HepG2 (cell line): ENCODE measurements around the gene DDAH2. TPM values are rescaled to one million over a fixed set of nuclear protein-coding genes. Genes with fewer than 3 reads are reported as not detected.
A peak's percentile ranks its signal among the peaks of the same experiment; 100 is the strongest.

Experiments
- ARNTL ChIP-seq: sonication (generic); formaldehyde crosslinking; IDR thresholded peaks from 2 replicates; pipeline ENCODE4 v1.4.0; 2020; ENCODE audit warnings: mild to moderate bottlenecking, missing genetic modification reagents
- ATF7-NPFF ChIP-seq: sonication (generic); formaldehyde crosslinking; IDR thresholded peaks from 2 replicates; pipeline ENCODE4 v1.8.1; 2023; ENCODE audit warnings: mild to moderate bottlenecking, low read depth, missing genetic modification reagents, moderate library complexity
- BATF2 ChIP-seq: sonication (generic); formaldehyde crosslinking; IDR thresholded peaks from 2 replicates; pipeline ENCODE4 v1.8.0; 2022; ENCODE audit warnings: mild to moderate bottlenecking, missing genetic modification reagents, moderate library complexity
- ERF ChIP-seq: IDR thresholded peaks from 2 replicates; pipeline ENCODE4 v1.6.1; 2018; ENCODE audit warnings: missing biosample characterization, missing genetic modification reagents
- FOXM1 ChIP-seq: sonication (generic); formaldehyde crosslinking; IDR thresholded peaks from 2 replicates; pipeline ENCODE4 v1.5.0; 2020; ENCODE audit warnings: missing genetic modification reagents
- HIVEP1 ChIP-seq: sonication (generic); formaldehyde crosslinking; IDR thresholded peaks from 2 replicates; pipeline ENCODE4 v1.4.0; 2020; ENCODE audit warnings: mild to moderate bottlenecking, missing genetic modification reagents
- HOXA3 ChIP-seq: sonication (generic); formaldehyde crosslinking; IDR thresholded peaks from 2 replicates; pipeline ENCODE4 v1.5.0; 2020; ENCODE audit warnings: missing genetic modification reagents
- KDM2A ChIP-seq: sonication (generic); formaldehyde crosslinking; IDR thresholded peaks from 2 replicates; pipeline ENCODE4 v1.4.0; 2020; ENCODE audit warnings: low read depth, missing genetic modification reagents, borderline replicate concordance
- KDM6A ChIP-seq: IDR thresholded peaks from 2 replicates; pipeline ENCODE4 v1.6.1; 2016; ENCODE audit warnings: low read depth
- NONO ChIP-seq, 2 experiments: fragments of 450-650 bp in 1 of 2; sonication (generic) in 1 of 2; formaldehyde crosslinking in 1 of 2; IDR thresholded peaks in 1 of 2; conservative IDR thresholded peaks in 1 of 2; 2 replicates each; pipeline versions ENCODE4 v1.6.1 to v1.8.0; 2017 to 2022; ENCODE audit warnings: mild to moderate bottlenecking in 1 of 2, missing genetic modification reagents in 1 of 2, moderate library complexity in 1 of 2
- POLR2A ChIP-seq, 2 experiments: IDR thresholded peaks; 2 replicates each; pipeline ENCODE4 v1.6.1; 2011; ENCODE audit warnings: low read depth in 2 of 2, low read length in 2 of 2, mild to moderate bottlenecking in 1 of 2, moderate library complexity in 1 of 2; ENCODE audit not compliant: insufficient read depth in 1 of 2
- RAD51 ChIP-seq: fragments of 450-650 bp; IDR thresholded peaks from 2 replicates; pipeline ENCODE4 v1.6.1; 2016; ENCODE audit warnings: borderline replicate concordance
- REL ChIP-seq: sonication (generic); formaldehyde crosslinking; conservative IDR thresholded peaks from 2 replicates; pipeline ENCODE4 v1.8.0; 2022; ENCODE audit warnings: mild to moderate bottlenecking, missing genetic modification reagents, moderate library complexity
- SOX5 ChIP-seq: IDR thresholded peaks from 2 replicates; pipeline ENCODE4 v1.6.1; 2016; ENCODE audit warnings: borderline replicate concordance
- SSRP1 ChIP-seq: IDR thresholded peaks from 2 replicates; pipeline ENCODE4 v1.6.1; 2016; ENCODE audit warnings: control low read depth
- STAG1 ChIP-seq: sonication (generic); formaldehyde crosslinking; IDR thresholded peaks from 2 replicates; pipeline ENCODE4 v1.4.0; 2020; ENCODE audit warnings: missing genetic modification reagents
- THAP7 ChIP-seq: sonication (generic); formaldehyde crosslinking; IDR thresholded peaks from 2 replicates; pipeline ENCODE4 v1.8.1; 2023; ENCODE audit warnings: mild to moderate bottlenecking, missing genetic modification reagents
- XRCC5 ChIP-seq: fragments of 200-400 bp; formaldehyde crosslinking; optimal IDR thresholded peaks from 2 replicates; pipeline ENCODE3; 2017; ENCODE audit warnings: mild to moderate bottlenecking, low read length
- YY1 ChIP-seq: IDR thresholded peaks from 2 replicates; pipeline ENCODE4 v1.6.1; 2011; ENCODE audit warnings: low read length, low read depth, moderate library complexity, mild to moderate bottlenecking; ENCODE audit not compliant: insufficient read depth, insufficient replicate concordance
- ZC3H4 ChIP-seq: sonication (generic); formaldehyde crosslinking; IDR thresholded peaks from 2 replicates; pipeline ENCODE4 v1.4.0; 2020; ENCODE audit warnings: missing genetic modification reagents, borderline replicate concordance
- ZNF207 ChIP-seq: fragments of 450-650 bp; IDR thresholded peaks from 2 replicates; pipeline ENCODE4 v1.6.1; 2016; ENCODE audit warnings: antibody characterized with exemption, borderline replicate concordance
- ZNF570 ChIP-seq: sonication (generic); formaldehyde crosslinking; IDR thresholded peaks from 2 replicates; pipeline ENCODE4 v1.4.0; 2020; ENCODE audit warnings: mild to moderate bottlenecking, missing genetic modification reagents, borderline replicate concordance
- ZNF598 ChIP-seq: sonication (generic); formaldehyde crosslinking; IDR thresholded peaks from 2 replicates; pipeline ENCODE4 v1.5.1; 2020; ENCODE audit warnings: mild to moderate bottlenecking, missing genetic modification reagents, borderline replicate concordance
- ZNF615 ChIP-seq: sonication (generic); formaldehyde crosslinking; IDR thresholded peaks from 2 replicates; pipeline ENCODE4 v1.5.0; 2020; ENCODE audit warnings: mild to moderate bottlenecking, missing genetic modification reagents, borderline replicate concordance
- ZNF674 ChIP-seq: sonication (generic); formaldehyde crosslinking; IDR thresholded peaks from 2 replicates; pipeline ENCODE4 v1.5.0; 2020; ENCODE audit warnings: low read depth, mild to moderate bottlenecking, missing genetic modification reagents
- ZNF772 ChIP-seq: sonication (generic); formaldehyde crosslinking; IDR thresholded peaks from 2 replicates; pipeline ENCODE4 v1.5.0; 2020; ENCODE audit warnings: mild to moderate bottlenecking, missing genetic modification reagents
- ZNF790 ChIP-seq: sonication (generic); formaldehyde crosslinking; IDR thresholded peaks from 2 replicates; pipeline ENCODE4 v1.8.0; 2022; ENCODE audit warnings: missing genetic modification reagents, mild to moderate bottlenecking, borderline replicate concordance
- ZNF800 ChIP-seq: sonication (generic); formaldehyde crosslinking; IDR thresholded peaks from 2 replicates; pipeline ENCODE4 v1.4.0; 2020; ENCODE audit warnings: missing genetic modification reagents
- polyA plus RNA-seq, 8 experiments: library from polyadenylated mRNA; depleted of rRNA in 3 of 8; stranded (reverse) in 7 of 8; unstranded in 1 of 8; fragments of >200 nt; fragmentation: Illumina TruSeq in 4 of 8; extraction: Trizol in 4 of 8; gene quantifications; 2 replicates each; pipeline versions ENCODE4 v1.2.1 to v1.2.3, GENCODE V29; 2011 to 2016; ENCODE audit warnings: low read depth in 4 of 8, missing spikeins in 1 of 8, mixed read lengths in 1 of 8; ENCODE audit not compliant: insufficient read depth in 1 of 8
- total RNA-seq, 5 experiments: library from RNA; depleted of rRNA; stranded (reverse); fragments of >200 nt; fragmentation: Illumina TruSeq; extraction: Trizol; gene quantifications; 2 replicates each; pipeline ENCODE4 v1.2.3, GENCODE V29; 2016; ENCODE audit warnings: low read depth in 1 of 5
- TF ChIP-seq, protein P1 (sequence below): sonication (generic); formaldehyde crosslinking; IDR thresholded peaks from 2 replicates; pipeline ENCODE4 v1.8.1; 2022; ENCODE audit warnings: mild to moderate bottlenecking, missing genetic modification reagents

The DDAH2 gene
- total and polyA plus RNA-seq, 2 of the 13 experiments (the other 11 are each of a cell fraction or from before 2014, with no cell fraction given): 16.4 to 21.1 TPM

DNA sequence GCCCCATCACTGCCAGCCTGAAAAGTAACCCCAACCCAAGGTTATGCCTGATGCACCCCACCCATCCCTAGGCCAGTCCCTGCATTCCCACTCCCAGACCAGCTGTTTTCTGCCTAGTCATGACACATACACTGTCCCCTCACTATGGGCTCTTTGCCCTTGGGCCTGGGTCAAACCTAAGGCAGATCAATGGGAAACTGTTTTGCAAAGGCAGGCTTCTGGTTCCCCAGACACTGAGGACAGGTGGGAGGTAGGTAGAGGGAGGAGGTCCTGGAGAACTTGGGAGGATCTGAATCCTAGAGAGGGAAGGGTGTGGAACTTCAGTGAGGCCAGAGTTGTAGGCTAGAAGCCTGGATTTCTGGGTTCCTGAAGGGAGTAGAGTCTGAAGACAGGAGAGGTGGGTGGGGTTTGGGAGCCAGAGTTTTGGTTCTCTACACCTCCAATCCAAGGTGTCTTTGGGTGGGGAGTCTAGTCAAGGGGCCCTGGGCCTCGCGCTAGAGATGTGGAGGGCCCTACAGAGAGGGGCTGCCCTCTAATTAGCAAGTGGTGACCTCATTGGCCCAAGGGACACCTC lies 5.2 kb upstream of the DDAH2 start (continued):
- TF ChIP-seq POLR2A (IDR thresholded peaks at IDR 0.05; ENCODE audit: insufficient read depth in 1 of 2, low read depth in 2 of 2, low read length in 2 of 2): 0 out of 4 replicates have a peak, but pooled peaks of 1 of the 2 experiments have one; percentile 1
- TF ChIP-seq ERF (CRISPR knock-in tag): no peak
- no peak for TF ChIP-seq ZNF772 (CRISPR knock-in tag)
- no peak for TF ChIP-seq ZC3H4
- TF ChIP-seq, protein P1, sequence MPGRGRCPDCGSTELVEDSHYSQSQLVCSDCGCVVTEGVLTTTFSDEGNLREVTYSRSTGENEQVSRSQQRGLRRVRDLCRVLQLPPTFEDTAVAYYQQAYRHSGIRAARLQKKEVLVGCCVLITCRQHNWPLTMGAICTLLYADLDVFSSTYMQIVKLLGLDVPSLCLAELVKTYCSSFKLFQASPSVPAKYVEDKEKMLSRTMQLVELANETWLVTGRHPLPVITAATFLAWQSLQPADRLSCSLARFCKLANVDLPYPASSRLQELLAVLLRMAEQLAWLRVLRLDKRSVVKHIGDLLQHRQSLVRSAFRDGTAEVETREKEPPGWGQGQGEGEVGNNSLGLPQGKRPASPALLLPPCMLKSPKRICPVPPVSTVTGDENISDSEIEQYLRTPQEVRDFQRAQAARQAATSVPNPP (CRISPR knock-in tag): no peak
- no peak for TF ChIP-seq ATF7-NPFF (CRISPR knock-in tag)
- no peak for TF ChIP-seq YY1
- TF ChIP-seq NONO (IDR thresholded peaks at IDR 0.05): no peak
- 0 out of 2 replicates have a peak, but pooled peaks have one; percentile 65 for TF ChIP-seq NONO (CRISPR knock-in tag; conservative IDR thresholded peaks at IDR 0.05)
- no peak; the same call in 1 of the 2 replicates for TF ChIP-seq HIVEP1 (CRISPR knock-in tag)
- TF ChIP-seq HOXA3: no peak
- no peak for TF ChIP-seq ZNF800
- no peak for TF ChIP-seq ARNTL (CRISPR knock-in tag)
- TF ChIP-seq XRCC5: no peak
- no peak for TF ChIP-seq KDM6A (CRISPR knock-in tag)
- no peak for TF ChIP-seq ZNF598 (CRISPR knock-in tag)
- no peak for TF ChIP-seq FOXM1 (CRISPR knock-in tag)
- no peak for TF ChIP-seq SSRP1 (CRISPR knock-in tag)
- TF ChIP-seq STAG1 (CRISPR knock-in tag): no peak
- TF ChIP-seq RAD51: no peak
- peak; percentile 73; the same call in 1 of the 2 replicates for TF ChIP-seq THAP7 (CRISPR knock-in tag)
- TF ChIP-seq BATF2 (CRISPR knock-in tag): no peak; the same call in 1 of the 2 replicates
- TF ChIP-seq ZNF674 (CRISPR knock-in tag): no peak
- no peak for TF ChIP-seq ZNF790 (CRISPR knock-in tag)
- no peak for TF ChIP-seq ZNF207
- TF ChIP-seq SOX5 (CRISPR knock-in tag): no peak
- no peak for TF ChIP-seq REL (CRISPR knock-in tag)
- TF ChIP-seq ZNF615: no peak
- no peak for TF ChIP-seq KDM2A (CRISPR knock-in tag)
- no peak for TF ChIP-seq ZNF570 (CRISPR knock-in tag)
